Measurements from ENCODE around the gene AMD1. TPM values are rescaled to one million over a fixed set of nuclear protein-coding genes. Genes with fewer than 3 reads are reported as not detected.
"Not testable (repeated sequence)": the region's sequence is repeated elsewhere in the genome, so short reads cannot be mapped to it uniquely, and the experiment has no call there.

AMD1 gene
- total RNA-seq, 4 donors from 2014 or later = 75.8 to 121 (median 101) TPM

DNA sequence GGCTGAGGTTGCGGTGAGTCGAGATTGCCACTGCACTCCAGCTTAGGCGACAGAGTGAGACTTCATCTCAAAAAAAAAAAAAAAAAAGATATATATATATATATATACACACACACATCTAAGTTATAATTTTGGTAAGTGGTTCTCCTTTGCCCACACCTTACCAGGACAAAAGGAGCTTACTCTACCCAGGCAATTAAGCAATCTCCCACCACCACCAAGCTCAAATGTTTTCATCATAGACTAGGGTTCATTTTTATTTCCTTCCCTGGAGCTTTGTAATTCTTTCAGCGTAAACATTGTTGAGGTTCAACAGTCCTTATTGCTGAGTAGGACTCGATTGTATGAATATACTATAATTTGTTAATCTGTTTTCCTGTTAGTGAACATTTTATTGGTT is 23.5 kb downstream of the AMD1 start:
- H3K36me3 ChIP-seq = no peaks in the 10 kb centered on the region
- no peak for DNase-seq
- TF ChIP-seq, protein P1, sequence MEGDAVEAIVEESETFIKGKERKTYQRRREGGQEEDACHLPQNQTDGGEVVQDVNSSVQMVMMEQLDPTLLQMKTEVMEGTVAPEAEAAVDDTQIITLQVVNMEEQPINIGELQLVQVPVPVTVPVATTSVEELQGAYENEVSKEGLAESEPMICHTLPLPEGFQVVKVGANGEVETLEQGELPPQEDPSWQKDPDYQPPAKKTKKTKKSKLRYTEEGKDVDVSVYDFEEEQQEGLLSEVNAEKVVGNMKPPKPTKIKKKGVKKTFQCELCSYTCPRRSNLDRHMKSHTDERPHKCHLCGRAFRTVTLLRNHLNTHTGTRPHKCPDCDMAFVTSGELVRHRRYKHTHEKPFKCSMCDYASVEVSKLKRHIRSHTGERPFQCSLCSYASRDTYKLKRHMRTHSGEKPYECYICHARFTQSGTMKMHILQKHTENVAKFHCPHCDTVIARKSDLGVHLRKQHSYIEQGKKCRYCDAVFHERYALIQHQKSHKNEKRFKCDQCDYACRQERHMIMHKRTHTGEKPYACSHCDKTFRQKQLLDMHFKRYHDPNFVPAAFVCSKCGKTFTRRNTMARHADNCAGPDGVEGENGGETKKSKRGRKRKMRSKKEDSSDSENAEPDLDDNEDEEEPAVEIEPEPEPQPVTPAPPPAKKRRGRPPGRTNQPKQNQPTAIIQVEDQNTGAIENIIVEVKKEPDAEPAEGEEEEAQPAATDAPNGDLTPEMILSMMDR (IDR thresholded peaks at IDR 0.05) = no peak
- no peak for TF ChIP-seq POLR2A (IDR thresholded peaks at IDR 0.05)
- H3K27me3 ChIP-seq = no peaks in the 10 kb centered on the region
- H3K9me3 ChIP-seq = no peaks in the 10 kb centered on the region
- no peak overlapping the region for H3K27ac ChIP-seq
- H3K4me1 ChIP-seq = no peaks in the 10 kb centered on the region
- intact Hi-C loops (cut with DNase I; ENCODE audit: low total_unique reads) = no loop called here
- H3K4me3 ChIP-seq = no peak overlapping the region

DNA sequence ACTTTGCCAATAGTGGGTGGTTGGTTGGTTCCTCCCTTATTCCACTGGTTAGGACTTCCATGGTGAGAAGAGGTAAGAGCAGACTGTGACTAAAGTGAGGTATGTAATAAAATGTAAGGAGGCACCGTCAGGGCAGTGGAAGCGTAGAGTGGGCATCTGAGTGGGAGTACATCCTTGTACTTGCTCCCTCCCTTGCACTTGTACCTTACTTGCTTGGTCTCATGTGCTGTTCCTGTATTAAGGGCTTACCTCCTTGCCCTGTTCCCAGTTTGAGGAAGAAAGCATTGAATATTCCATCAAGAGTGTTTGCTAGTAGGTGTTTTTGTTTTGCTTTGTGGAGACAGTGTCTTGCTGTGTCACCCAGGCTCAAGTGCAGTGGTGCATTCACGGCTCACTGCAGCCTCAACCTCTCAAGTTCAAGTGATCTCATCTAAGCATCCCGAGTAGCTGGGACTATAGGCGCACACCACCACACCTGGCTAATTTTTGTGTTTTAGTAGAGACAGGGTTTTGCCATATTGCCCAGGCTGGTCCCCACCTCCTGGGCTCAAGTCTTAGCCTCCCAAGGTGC is 25.5 kb downstream of the AMD1 start:
- TF ChIP-seq POLR2A (IDR thresholded peaks at IDR 0.05) = no peak
- TF ChIP-seq, protein P1 (IDR thresholded peaks at IDR 0.05) = no peak

DNA sequence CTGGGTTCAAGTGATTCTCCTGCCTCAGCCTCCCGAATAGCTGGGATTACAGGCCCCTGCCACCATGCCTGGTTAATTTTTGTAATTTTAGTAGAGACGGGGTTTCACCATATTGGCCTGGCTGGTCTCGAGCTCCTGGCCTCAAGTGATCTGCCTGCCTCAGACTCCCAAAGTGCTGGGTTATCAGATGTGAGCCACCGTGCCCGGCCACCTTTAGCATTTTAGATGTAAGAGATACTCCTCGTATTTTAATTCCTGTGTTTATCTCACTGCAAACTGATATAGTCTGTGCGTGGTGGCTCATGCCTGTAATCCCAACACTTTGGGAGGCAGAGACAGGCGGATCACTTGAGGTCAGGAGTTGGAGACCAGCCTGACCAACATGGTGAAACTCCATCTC is 27.0 kb downstream of the AMD1 start:
- H3K4me1 ChIP-seq; intact Hi-C loops (cut with DNase I; ENCODE audit: low total_unique reads); DNase-seq; H3K36me3 ChIP-seq; H3K9me3 ChIP-seq; H3K4me3 ChIP-seq; H3K27ac ChIP-seq; H3K27me3 ChIP-seq: not testable (repeated sequence)

More for the DNA sequence above, 25.5 kb downstream of the AMD1 start:
- H3K36me3 ChIP-seq = no peaks in the 10 kb centered on the region
- H3K27ac ChIP-seq = no peak overlapping the region
- no peak overlapping the region for H3K4me3 ChIP-seq
- intact Hi-C loops (cut with DNase I; ENCODE audit: low total_unique reads) = no loop called here
- DNase-seq = no peak
- no peaks in the 10 kb centered on the region for H3K4me1 ChIP-seq
- no peaks in the 10 kb centered on the region for H3K27me3 ChIP-seq
- H3K9me3 ChIP-seq = no peaks in the 10 kb centered on the region

DNA sequence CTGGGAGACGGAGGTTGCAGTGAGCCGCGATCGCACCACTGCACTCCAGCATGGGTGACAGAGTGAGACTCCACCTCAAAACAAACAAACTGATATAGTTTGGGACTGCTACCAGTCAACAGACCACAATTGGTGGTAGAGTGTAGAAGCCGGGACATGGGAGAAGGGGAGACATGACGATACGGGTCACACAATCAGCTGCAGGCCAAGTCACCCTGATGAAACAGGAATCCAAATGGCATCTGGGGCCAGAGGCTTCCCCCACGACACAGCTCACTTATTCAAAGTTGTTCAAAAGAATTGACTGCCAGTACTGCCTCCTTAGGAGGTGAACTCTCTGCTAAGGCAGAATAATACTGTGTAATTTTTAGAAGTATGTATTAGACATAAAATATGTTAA is 27.5 kb downstream of the AMD1 start:
- no peak overlapping the region for H3K27ac ChIP-seq
- DNase-seq = no peak
- H3K4me1 ChIP-seq = no peaks in the 10 kb centered on the region
- TF ChIP-seq, protein P1 (IDR thresholded peaks at IDR 0.05) = no peak
- TF ChIP-seq POLR2A (IDR thresholded peaks at IDR 0.05) = no peak
- intact Hi-C loops (cut with DNase I; ENCODE audit: low total_unique reads) = no loop called here
- no peaks in the 10 kb centered on the region for H3K27me3 ChIP-seq
- H3K4me3 ChIP-seq = no peak overlapping the region
- no peaks in the 10 kb centered on the region for H3K36me3 ChIP-seq
- no peaks in the 10 kb centered on the region for H3K9me3 ChIP-seq

DNA sequence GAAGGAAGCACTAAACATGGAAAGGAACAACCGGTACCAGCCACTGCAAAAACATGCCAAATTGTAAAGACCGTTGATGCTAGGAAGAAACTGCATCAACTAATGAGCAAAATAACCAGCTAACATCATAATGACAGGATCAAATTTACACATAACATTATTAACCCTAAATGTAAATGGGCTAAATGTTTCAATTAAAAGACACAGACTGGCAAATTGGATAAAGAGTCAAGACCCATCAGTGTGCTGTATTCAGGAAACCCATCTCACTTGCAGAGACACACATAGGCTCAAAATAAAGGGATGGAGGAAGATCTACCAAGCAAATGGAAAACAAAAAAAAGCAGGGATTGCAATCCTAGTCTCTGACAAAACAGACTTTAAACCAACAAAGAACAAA is 31.7 kb downstream of the AMD1 start:
- H3K4me3 ChIP-seq; intact Hi-C loops (cut with DNase I; ENCODE audit: low total_unique reads); H3K27ac ChIP-seq; H3K36me3 ChIP-seq; DNase-seq; H3K9me3 ChIP-seq; H3K27me3 ChIP-seq; H3K4me1 ChIP-seq: not testable (repeated sequence)

DNA sequence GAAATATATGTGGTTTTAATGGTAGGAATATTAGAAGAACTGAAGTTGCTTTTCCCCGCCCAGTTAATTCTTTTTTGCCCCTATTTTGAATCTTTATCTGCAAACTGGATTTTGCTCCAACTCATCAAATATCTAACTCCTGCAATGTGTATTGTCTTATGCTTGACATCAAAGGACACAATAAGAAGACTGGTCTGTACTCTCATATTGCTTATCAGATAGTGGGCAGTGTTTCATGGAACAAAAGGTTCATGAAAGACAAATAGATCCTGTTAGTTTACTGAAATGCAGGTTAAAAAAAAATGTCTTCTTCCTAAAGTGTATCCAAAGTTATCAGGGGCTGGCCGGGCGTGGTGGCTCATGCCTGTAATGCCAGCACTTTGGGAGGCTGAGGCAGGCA is 56.2 kb downstream of the AMD1 start:
- TF ChIP-seq, protein P1 (IDR thresholded peaks at IDR 0.05) = no peak
- TF ChIP-seq POLR2A (IDR thresholded peaks at IDR 0.05) = no peak
- no peaks in the 10 kb centered on the region for H3K27me3 ChIP-seq
- no peak for DNase-seq

More for the DNA sequence above, 56.2 kb downstream of the AMD1 start:
- H3K9me3 ChIP-seq = no peaks in the 10 kb centered on the region
- H3K4me3 ChIP-seq = no peak overlapping the region
- H3K4me1 ChIP-seq = no peaks in the 10 kb centered on the region
- intact Hi-C loops (cut with DNase I; ENCODE audit: low total_unique reads) = no loop called here
- no peak overlapping the region for H3K27ac ChIP-seq
- no peaks in the 10 kb centered on the region for H3K36me3 ChIP-seq

All from uterus (tissue), 4 donors.